Heart left ventricle (tissue), 13 donors: ENCODE results near the gene MAGI1.

Source experiments
- CTCF ChIP-seq, 12 donors: fragments of 200-600 bp; sonication (generic) in 4 of 12; IDR thresholded peaks; one replicate each; pipeline versions ENCODE4 v1.5.0 to v1.8.0; 2018 to 2022; ENCODE audit warnings: antibody characterized with exemption in 12 of 12, mild to moderate bottlenecking in 5 of 12
- POLR2A ChIP-seq, 2 donors: fragments of 450-650 bp; IDR thresholded peaks; one replicate each; pipeline ENCODE4 v1.6.1; 2017; ENCODE audit warnings: antibody characterized with exemption in 2 of 2, mild to moderate bottlenecking in 2 of 2, moderate library complexity in 2 of 2
- donor health status: ischemic (EF 13 %, LVEDD 7.1; RV severe dilation, severe dysfunction).
- donor health status: DM: no; HTN: yes; CAD: no.
- donor health status: DM: no; HTN: no; CAD: no.
- donor health status: ischemic (EF 25% LVEDD 6.9; RV normal size, moderate dysfunction).
- donor health status: ischemic (EF 25% LVEDD 5.7; RV mildly dilated, moderate dysfunction).
- donor health status: ischemic (EF 35%, LVEDD 5.7; RV mildly dilated, moderate dysfunction).
- donor health status: nonischemic (EF 11% LVEDD 7.7; RV severe dilation, severe dysfunction).
- donor health status: DM: yes; HTN: yes; CAD: no.
- donor health status: PGD.
- donor health status: ischemic (EF 29% LVEDD 5.4; RV normal size, mild dysfunction).
- donor health status: nonischemic (EF 23%, LVEDD 6.1; RV moderate dilation, normal function).

GRCh38 chr3:66010348-66010738 is 28.4 kb downstream of the MAGI1 start:
- TF ChIP-seq CTCF (IDR thresholded peaks at IDR 0.05) (no peak), POLR2A (IDR thresholded peaks at IDR 0.05) (no peak)
